Activated T-helper 1 cell treated with anti-CD3 and anti-CD28 coated beads, Interleukin-2, amount 50 U/mL, for 16 hours (primary cell): Measurements from ENCODE around the gene RABGAP1.

Experiments used
- DNase-seq, 2 donors: peaks; one replicate each; pipeline ENCODE4 v3.0.0-alpha.2; 2020; ENCODE audit warnings: low read depth in 1 of 2, low spot score in 1 of 2

The RABGAP1 gene

DNA sequence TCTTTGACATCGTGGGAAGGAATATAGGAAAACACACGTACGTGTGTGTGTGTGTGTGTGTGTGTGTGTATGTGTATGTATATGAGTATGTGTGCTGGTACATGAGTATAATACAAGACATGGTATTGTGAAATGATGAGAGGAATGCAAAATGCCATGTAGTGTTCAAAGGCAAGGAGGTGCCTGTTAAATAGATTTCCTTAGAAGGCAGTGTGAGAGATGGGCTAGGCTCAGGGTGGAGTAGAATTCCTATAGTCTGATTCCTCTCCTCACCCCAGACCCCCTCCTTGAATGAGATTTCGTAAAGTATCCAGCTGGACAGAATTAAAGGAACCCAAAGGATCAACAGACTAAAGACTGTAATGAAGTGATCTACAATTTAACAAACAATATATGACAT, 103.8 kb downstream of the RABGAP1 start:
- no peak for DNase-seq

DNA sequence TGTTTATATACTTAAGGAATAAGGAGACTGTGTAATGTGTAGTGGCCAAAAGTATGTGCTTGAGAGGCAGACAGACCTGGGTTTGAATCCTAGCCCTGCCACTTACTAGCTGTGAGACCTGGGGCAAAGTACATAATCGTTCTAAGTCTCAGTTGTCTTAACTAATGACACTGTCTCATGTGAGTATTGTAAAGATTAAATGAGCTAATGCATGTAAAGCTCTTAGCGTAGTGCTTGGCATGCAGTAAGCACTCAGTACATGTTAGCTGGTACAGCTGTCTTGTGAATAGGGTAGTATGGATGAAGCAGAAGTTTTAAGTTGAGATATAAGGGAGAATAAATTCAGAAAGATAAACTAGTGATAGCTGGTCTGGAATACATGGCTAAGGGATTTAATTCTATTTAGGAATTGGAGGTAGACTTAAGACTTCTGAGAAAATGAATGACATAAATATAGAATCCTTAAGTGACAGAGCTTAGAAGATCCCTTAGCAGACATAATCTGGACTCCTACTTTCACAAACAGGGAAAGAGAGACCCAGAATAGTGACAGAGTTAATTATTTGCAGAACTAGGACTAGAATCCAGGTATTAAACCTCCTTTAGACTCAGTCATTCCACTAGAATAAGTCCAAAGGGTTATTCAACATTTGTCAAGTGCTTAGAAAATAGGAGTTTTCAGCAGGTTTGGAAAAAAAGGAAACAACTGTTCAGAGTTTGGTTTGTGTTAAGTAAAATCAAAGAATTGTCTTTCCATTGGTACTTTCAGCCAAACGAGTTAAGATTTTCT, 105.8 kb downstream of the RABGAP1 start:
- no peak for DNase-seq

DNA sequence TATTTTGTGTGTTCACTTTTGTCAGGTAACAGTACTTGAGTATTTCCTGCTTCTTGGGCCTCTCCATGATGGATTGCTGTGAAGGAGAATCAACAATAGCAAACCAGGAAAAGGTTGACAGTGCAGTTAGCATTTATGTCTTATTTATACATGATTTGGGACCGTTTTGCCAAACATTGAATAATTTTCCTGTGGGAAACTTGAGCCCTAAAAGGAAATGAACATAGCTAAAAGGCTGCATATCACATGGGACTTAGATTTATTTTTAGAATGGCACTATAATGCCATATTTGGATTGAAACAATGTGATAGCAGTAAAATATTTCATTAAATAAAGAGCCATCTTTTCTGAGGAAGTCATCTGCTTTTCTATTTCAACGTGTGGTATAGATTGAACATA, 107.9 kb downstream of the RABGAP1 start:
- no peak for DNase-seq

DNA sequence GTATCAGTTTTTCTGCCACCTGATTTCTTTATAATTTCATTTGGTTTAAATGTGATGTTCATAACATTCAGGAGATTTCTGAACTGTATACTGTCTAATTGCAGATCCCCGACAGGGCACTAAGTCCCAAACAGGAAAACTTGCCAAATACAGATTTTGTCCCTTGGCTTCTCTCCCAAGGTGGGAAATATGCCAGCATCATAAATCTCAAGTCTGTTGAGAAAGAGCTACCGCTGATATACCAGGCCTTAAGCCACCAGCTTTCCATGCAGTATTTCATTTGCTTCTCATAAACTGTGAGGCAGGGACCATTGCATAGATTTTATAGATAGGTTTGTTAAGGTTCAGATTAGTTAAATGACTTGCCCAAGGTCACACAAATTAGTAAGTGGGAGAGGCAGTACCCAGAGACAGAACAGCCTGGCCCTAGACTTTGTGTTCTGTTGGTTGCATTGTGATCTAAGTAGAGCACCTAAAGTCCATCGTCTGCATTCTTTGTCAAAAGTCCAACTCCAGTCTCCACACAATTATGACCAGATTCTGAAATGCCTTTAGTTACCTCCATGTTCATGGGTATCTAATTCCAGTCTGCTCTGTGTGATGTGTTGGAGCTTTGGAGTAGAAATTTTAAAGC, 108.9 kb downstream of the RABGAP1 start:
- DNase-seq: no peak

DNA sequence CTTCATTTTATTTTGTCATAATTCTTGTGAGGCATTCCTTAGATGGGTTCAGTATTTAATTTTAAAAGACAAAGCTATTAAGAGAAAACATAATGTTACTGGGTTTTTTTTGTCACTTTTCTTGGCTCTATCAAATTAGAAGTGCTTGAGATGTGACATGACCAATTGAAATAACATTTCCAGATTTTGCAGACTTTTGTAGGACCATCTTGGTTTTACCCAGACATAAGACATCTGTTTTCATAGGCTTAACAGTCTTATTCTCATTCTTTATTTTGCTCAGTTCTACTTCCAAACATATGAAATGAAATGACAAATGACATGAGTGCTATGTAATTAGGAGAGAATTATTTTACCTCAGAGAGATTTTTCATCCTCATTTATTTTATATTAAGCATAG, 112.2 kb downstream of the RABGAP1 start:
- DNase-seq: no peak

DNA sequence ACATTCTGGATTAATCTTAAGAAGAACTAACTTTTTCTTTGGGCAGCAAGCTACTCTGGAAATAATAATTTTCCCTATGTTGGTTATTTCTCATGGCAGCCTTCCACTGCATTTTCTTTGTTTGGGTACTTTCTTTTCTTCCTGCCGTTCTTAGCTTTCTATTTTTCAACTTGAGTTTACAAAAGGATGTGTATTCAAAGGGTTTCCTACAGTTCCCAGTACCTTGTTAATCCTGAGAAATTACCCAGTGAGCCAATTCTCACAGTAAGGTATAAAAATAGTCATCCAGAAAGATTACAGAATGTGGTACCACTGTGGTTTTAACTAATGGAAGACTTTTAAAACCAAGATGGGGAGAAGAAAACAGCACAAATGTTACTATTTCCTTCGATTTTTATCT, 112.9 kb downstream of the RABGAP1 start:
- DNase-seq: no peak

DNA sequence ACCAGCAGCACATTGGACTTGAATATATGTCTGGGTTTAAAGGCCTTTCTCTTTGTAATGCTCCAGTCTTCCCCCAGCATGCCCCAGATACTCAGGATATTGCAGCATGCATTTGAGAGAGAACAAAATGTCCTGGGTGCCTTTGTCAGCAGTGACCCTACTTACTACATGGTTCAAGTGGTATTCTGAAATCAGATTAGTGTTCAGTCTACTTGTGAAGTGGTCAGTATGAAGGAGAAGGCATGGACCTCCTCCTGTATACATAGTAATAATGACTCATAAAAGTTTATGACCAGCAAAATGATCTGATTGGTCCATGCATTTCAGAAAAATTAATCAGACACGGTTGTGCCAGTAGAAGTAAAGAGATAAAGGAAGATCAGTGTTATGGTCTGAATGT, 118.0 kb downstream of the RABGAP1 start:
- DNase-seq: no peak

DNA sequence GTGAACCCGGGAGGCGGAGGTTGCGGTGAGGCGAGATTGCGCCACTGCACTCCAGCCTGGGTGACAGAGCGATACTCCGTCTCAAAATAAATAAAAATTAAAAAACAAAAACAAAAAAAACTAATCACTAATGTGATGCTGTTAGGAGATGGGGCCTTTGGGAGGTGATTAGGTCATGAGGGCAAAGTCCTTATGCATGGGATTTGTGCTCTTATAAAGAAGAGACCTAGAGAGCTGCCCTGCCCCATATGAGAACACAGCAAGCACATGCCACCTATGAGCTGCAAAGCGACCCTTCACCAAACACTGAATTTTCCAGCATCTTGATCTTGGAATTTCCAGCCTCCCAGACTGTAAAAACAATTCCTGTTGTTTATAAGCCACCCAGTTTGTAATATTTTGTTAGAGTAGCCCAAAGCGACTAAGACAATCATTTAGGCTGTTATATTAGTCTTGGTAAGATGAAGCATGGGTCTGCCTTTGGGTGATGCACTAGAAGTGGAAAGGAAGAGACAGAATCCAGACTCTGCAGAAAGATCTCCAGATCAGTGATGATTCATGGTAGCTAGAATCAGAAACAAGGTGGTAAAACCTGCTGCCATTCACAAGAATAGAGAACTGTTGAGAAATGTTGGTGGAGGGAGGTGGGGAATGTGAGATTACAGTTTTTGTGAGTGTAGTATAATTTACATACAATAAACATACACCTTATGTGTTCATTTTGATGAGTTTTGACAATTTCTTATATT, 118.8 kb downstream of the RABGAP1 start:
- no peak for DNase-seq

DNA sequence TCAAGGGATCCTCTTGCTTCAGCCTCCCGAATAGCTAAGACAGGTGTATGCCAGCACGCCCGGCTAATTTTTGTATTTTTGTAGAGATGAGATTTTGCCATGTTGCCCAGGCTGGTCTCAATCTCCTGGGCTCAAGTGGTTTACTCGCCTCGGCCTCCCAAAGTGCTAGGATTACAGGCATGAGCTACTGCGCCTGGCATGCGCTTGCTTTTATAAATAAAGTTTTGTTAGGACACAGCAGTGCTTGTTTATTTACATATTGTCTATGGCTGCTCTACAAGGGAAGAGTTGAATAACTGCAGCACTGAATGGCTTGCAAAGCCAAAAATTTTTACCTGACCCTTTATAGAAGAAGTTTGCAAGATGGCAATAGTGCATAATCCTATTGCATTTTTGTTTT, 120.4 kb downstream of the RABGAP1 start:
- DNase-seq: no peak

DNA sequence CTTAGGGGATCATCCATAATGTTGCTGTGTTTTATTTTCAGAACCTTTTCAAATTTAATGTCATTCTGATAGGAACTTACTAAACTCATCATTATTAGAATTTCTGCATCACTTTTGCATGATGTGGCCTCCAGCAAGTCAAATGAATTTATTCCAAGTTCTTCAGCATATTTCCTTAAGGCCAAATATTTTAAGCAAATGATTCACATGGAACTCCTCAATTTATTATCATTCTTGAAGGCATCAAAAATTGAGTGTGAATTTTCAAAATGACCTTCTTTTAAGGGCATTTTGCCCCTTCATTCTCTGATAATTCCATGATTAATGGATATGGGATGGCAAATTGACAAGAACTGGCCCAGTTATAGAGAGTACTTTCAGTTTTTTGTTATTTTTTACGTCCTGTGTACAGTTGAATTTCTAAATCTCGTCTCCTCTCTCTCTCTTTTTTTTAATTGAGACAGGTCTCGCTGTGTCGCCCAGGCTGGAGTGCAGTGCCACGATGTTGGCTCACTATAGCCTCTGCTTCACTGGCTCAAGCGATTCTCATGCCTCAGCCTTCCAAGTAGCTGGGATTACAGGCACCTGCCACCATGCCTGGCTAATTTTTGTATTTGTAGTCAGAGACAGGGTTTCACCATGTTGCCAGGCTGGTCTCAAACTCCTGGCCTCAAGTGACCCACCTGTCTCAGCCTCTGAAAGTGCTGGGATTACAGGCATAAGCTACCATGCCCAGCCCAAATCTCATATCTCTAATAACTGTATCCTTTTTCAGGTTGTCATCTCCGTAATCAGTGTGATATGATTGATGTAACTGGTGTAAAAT, 121.7 kb downstream of the RABGAP1 start:
- DNase-seq: no peak

DNA sequence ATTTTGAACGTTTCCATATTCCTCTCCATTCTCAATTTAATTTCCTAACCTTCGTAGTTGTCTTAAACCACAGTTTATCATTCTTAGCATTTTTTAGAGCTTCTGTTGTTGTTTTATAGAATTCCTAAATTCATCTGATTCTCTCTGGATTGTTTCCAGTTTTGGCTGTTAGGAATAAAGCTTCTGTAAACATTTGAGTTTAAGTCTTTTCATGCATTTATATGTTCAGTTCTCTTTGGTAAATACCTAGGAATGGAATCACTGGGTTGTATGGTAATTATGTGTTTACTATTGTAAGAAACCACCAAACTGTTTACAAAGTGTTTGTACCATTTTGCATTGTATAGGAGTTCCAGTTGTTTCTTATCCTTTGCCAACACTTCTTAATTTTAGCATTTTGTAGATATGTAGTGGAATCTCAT, 122.4 kb downstream of the RABGAP1 start:
- DNase-seq: no peak

DNA sequence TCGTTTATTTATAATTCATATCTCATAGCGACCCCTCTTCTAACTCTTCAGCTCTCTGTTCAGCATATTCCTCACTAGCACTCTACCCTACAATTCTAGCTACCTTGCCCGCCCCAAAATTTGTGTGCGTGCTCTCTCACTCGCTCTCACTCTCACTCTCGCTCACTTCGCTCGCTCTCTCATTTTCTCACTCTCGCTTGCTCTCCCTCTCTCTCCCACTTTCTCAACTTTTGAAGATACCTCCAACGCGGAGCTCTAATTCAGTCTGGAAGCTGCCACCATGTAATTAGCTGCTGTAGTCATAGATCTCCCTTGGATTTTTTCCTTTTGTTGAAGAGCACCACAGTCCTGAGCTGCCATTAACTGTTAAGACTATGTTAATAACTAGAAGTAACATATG, 123.1 kb downstream of the RABGAP1 start:
- no peak for DNase-seq

DNA sequence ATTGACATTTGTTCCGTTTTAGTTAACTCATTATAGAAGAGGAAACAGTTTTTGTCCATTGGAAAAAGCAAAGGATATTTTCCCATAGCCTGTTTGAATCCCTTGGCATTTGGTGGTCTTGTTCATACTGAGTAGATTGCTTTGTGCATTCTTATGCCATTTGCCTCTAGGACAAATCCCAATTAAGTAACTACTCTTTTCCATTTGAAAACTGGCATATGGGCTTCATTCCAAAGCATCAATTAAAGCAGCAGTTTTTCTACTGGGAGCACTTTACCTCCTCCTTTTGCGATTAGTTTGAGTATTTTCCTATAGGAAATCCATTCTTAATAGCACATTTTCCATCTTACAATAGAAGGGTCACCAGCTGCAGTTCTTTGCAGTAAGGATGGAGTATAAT, 123.9 kb downstream of the RABGAP1 start:
- DNase-seq: no peak

DNA sequence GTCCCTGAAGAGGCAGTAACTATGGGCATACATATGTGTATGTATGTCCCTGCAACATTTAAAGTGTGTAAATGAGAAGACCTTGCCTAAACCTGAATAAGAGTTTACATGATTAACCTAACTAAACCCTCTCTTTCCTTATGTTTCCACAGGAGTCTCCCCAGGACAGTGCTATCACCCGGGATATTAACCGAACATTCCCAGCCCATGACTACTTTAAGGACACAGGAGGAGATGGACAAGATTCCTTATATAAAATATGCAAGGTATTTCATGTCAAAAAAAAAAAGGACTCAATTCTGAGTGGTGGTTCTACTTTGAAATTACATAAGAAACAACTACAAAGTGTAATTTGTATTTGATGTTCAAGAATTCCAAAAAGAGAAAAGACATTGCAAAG, 124.4 kb downstream of the RABGAP1 start:
- DNase-seq: no peak

DNA sequence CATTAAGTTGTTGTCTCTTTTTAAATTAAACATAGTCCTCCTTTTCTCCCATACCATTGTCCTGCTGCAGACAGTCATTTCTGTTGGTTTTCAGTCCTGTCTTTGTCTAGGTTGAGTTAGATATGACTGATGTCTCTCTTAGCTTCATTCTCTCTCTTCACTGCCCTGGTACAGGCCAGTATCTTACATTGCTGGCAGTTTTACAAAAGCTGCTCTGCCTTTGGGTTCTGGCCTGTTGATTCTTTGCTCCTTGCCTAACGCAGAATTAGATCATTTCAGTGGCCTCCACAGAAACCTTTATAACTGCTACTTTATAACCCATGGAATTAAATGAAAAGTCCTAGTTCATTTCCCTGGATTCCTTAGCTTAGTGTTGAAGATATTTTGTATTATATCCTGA, 126.3 kb downstream of the RABGAP1 start:
- no peak for DNase-seq

DNA sequence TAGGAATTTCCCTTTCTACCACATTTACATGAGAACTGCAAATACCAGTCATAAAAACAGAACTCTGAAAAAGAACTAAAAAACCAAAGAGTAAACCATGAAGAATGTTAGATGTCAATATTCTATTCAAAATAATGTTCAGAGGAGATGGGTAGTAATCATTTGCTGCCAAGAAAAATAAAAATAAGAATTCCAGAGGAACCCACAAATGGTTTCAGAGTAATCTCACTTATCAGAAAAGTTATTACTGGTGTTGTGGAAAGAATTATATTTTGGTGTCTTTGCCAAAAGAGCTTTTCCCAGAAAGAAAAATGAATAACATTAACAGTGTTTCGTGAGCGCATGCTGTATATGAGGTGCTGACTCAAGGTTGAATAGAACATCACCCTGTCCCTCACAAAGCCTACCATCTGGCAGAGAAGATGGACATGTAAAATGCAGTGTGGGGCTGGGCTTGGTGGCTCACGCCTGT, 128.2 kb downstream of the RABGAP1 start:
- no peak for DNase-seq

DNA sequence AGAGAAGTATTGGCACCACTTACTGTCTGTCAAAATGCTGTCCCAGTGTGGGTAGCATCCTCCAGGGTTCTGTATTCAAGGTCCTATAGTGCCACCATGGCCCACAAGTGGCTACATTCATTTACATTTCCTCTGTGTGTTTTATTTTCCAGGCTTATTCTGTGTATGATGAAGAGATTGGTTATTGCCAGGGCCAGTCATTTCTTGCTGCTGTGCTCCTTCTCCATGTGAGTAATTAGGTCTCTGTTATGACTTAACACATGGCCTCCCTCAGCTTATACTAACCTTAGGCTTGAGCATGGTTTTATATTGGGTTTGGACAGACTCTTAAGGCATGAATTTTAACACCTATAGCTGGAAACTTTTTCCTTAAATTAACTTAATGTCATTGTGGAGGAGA, 129.4 kb downstream of the RABGAP1 start:
- no peak for DNase-seq

DNA sequence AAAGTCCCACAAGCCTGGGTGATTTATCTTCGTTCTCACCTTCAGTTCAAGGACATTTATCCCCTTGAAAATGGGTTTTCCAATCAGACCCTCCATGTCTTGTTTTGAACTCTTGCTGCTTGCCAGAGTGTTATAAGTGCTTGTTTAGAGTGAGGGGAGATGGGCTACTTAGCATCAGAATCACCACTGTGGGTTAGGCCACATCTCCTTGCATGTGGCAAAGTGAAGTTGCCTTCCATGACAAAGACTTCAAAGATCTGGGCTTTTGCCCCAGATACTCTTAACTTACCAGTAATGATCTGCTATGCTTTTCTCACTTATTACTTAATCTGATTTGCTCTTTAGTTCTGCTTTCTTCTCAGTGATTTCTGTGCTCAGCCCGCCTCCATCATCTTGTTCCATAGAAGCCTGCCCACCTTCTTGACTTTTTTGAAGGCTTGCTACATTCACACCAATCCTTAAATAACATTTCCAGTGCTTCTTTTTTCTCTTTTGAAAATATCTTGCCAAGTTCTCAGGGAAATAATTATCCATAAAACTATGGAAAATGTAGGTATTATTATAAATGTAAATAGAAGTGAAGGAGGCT, 131.7 kb downstream of the RABGAP1 start:
- DNase-seq: no peak

DNA sequence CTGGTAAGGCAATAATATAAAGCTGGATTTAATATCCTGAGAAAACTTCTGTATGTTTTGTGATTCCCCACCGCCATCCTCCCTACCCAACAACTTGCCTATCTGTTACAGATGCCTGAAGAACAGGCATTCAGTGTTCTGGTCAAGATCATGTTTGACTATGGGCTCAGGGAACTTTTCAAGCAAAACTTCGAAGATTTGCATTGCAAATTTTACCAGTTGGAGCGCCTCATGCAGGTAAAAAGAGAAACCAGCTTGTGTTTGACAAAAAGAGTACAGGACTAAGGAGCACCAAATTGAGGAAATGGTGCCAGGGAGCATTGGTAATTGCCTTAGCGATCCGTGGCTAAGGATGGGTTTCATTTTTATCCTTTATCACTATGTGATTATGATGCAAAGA, 132.6 kb downstream of the RABGAP1 start:
- no peak for DNase-seq

DNA sequence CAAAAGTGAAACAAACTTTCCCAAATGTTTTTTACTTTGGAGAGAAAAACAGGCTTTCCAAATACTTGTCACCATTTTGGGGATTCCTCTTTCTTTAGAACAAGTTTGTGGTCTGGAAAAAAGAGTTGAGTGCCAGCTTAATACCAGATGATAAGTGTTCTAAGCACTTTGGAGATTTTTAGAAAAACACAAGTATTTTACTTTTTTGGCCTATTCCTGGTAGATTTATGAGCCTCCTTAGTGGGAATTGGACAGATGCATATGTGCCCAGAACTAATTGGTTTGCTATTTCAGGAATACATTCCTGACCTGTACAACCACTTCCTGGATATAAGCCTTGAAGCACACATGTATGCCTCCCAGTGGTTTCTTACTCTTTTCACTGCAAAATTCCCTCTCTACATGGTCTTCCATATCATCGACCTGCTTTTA, 133.2 kb downstream of the RABGAP1 start:
- DNase-seq: no peak

DNA sequence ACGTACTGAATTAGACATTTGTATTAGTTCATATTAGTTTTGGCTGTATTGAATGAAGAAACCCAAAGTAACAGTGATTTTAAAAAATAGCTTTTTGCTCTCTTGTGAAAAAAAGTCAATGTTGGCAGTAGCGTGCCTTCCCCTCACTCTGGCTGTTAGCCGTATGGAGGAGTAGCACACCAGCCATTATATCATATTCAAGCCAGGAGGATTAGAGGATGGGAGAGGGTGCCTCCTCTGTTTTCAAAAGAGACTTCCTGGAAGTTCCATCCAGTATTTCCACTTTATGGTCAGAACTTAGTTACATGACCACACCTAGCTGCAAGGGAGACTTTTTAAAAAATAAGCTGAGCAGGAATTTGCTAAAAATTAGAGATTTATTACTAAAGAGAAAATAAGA, 133.8 kb downstream of the RABGAP1 start:
- DNase-seq: no peak
